SK-N-SH treated with all-trans-retinoic acid at 6 μM for 48 hours (cell line): ENCODE results near the gene DUS2.

ENCODE experiments used
- ATAC-seq: fragments of 200-7000 bp; cut with Tn5 transposase; 3 replicates; pipeline ENCODE4 v1.9.1; 2020; ENCODE audit warnings: mild to moderate bottlenecking, moderate library complexity
- ARNTL ChIP-seq: fragments of 450-650 bp; formaldehyde crosslinking; IDR thresholded peaks from 2 replicates; pipeline ENCODE4 v1.5.0; 2020; ENCODE audit warnings: low read depth, mild to moderate bottlenecking, moderate library complexity, borderline replicate concordance
- BACH2 ChIP-seq: fragments of 250-450 bp; sonication (Bioruptor Pico); IDR thresholded peaks from 2 replicates; pipeline ENCODE4 v1.9.0; 2021; ENCODE audit warnings: mild to moderate bottlenecking, borderline replicate concordance
- CREB5 ChIP-seq: fragments of 250-450 bp; sonication (Bioruptor Pico); IDR thresholded peaks from 2 replicates; pipeline ENCODE4 v1.5.1; 2020; ENCODE audit warnings: low read depth, mild to moderate bottlenecking, moderate library complexity
- CSDC2 ChIP-seq: fragments of 250-450 bp; sonication (Bioruptor Pico); IDR thresholded peaks from 2 replicates; pipeline ENCODE4 v1.5.0; 2020; ENCODE audit warnings: mild to moderate bottlenecking, moderate library complexity
- CSRNP3 ChIP-seq: fragments of 250-450 bp; sonication (Bioruptor Pico); IDR thresholded peaks from 2 replicates; pipeline ENCODE4 v1.5.1; 2021; ENCODE audit warnings: mild to moderate bottlenecking, moderate library complexity
- ESRRG ChIP-seq: fragments of 250-450 bp; sonication (Bioruptor Pico); IDR thresholded peaks from 2 replicates; pipeline ENCODE4 v1.6.1; 2021; ENCODE audit warnings: mild to moderate bottlenecking
- GLIS3 ChIP-seq: fragments of 250-450 bp; sonication (Bioruptor Pico); IDR thresholded peaks from 2 replicates; pipeline ENCODE4 v1.5.0; 2020; ENCODE audit warnings: mild to moderate bottlenecking, moderate library complexity
- ISL1 ChIP-seq: fragments of 250-450 bp; sonication (Bioruptor Pico); IDR thresholded peaks from 2 replicates; pipeline ENCODE4 v2.1.2; 2022; ENCODE audit warnings: mild to moderate bottlenecking, moderate library complexity
- OSR1 ChIP-seq: fragments of 250-450 bp; sonication (Bioruptor Pico); IDR thresholded peaks from 2 replicates; pipeline ENCODE4 v1.8.0; 2022; ENCODE audit warnings: moderate library complexity, mild to moderate bottlenecking, inconsistent platforms
- PATZ1 ChIP-seq: fragments of 250-450 bp; sonication (Bioruptor Pico); IDR thresholded peaks from 2 replicates; pipeline ENCODE4 v1.8.0; 2020; ENCODE audit warnings: mild to moderate bottlenecking, moderate library complexity, borderline replicate concordance
- POU6F1 ChIP-seq: fragments of 250-450 bp; sonication (Bioruptor Pico); IDR thresholded peaks from 2 replicates; pipeline ENCODE4 v1.8.0; 2021; ENCODE audit warnings: low read depth, mild to moderate bottlenecking, moderate library complexity, borderline replicate concordance
- PPARA ChIP-seq: fragments of 250-450 bp; sonication (Bioruptor Pico); IDR thresholded peaks from 2 replicates; pipeline ENCODE4 v1.5.0; 2020; ENCODE audit warnings: mild to moderate bottlenecking, borderline replicate concordance
- RARB ChIP-seq: fragments of 250-450 bp; sonication (Bioruptor Pico); IDR thresholded peaks from 2 replicates; pipeline ENCODE4 v1.8.0; 2021; ENCODE audit warnings: mild to moderate bottlenecking, moderate library complexity
- SNAI2 ChIP-seq: fragments of 250-450 bp; sonication (Bioruptor Pico); IDR thresholded peaks from 2 replicates; pipeline ENCODE4 v1.5.0; 2020; ENCODE audit warnings: mild to moderate bottlenecking, moderate library complexity
- TCF4 ChIP-seq: fragments of 250-450 bp; sonication (Bioruptor Pico); IDR thresholded peaks from 2 replicates; pipeline ENCODE4 v1.8.0; 2021; ENCODE audit warnings: mild to moderate bottlenecking, moderate library complexity, borderline replicate concordance
- TOX ChIP-seq: fragments of 250-450 bp; sonication (Bioruptor Pico); IDR thresholded peaks from 2 replicates; pipeline ENCODE4 v1.8.0; 2021; ENCODE audit warnings: mild to moderate bottlenecking, moderate library complexity, borderline replicate concordance
- TSHZ2 ChIP-seq: fragments of 250-450 bp; sonication (Bioruptor Pico); IDR thresholded peaks from 2 replicates; pipeline ENCODE4 v1.5.0; 2020; ENCODE audit warnings: mild to moderate bottlenecking, moderate library complexity
- ZC3H10 ChIP-seq: fragments of 250-450 bp; sonication (Bioruptor Pico); IDR thresholded peaks from 2 replicates; pipeline ENCODE4 v1.5.1; 2021; ENCODE audit warnings: mild to moderate bottlenecking, moderate library complexity
- ZFP3 ChIP-seq: fragments of 250-450 bp; sonication (Bioruptor Pico); IDR thresholded peaks from 2 replicates; pipeline ENCODE4 v1.5.0; 2020; ENCODE audit warnings: mild to moderate bottlenecking, moderate library complexity
- ZFP30 ChIP-seq: fragments of 450-650 bp; formaldehyde crosslinking; IDR thresholded peaks from 2 replicates; pipeline ENCODE4 v1.5.0; 2022; ENCODE audit warnings: mild to moderate bottlenecking, moderate library complexity
- ZNF565 ChIP-seq: fragments of 450-650 bp; formaldehyde crosslinking; conservative IDR thresholded peaks from 2 replicates; pipeline ENCODE4 v1.5.0; 2020; ENCODE audit warnings: low read depth, mild to moderate bottlenecking, moderate library complexity
- ZNF70 ChIP-seq: fragments of 450-650 bp; formaldehyde crosslinking; IDR thresholded peaks from 2 replicates; pipeline ENCODE4 v1.5.0; 2020; ENCODE audit warnings: mild to moderate bottlenecking, moderate library complexity
- ZNF8 ChIP-seq: fragments of 450-650 bp; formaldehyde crosslinking; IDR thresholded peaks from 2 replicates; pipeline ENCODE4 v1.5.0; 2020; ENCODE audit warnings: mild to moderate bottlenecking, moderate library complexity

The DUS2 gene

GRCh38 chr16:68094614-68094934 lies 71.5 kb downstream of the DUS2 start:
- ATAC-seq: no peak
- TF ChIP-seq ZNF8 (CRISPR knock-in tag): no peak
- TF ChIP-seq POU6F1 (CRISPR knock-in tag): no peak
- TF ChIP-seq ZFP30 (CRISPR knock-in tag): no peak
- no peak for TF ChIP-seq ARNTL (CRISPR knock-in tag)
- no peak for TF ChIP-seq ZNF70 (CRISPR knock-in tag)
- no peak for TF ChIP-seq TCF4 (CRISPR knock-in tag)
- TF ChIP-seq CSDC2: no peak
- no peak for TF ChIP-seq ZFP3
- no peak for TF ChIP-seq RARB
- TF ChIP-seq BACH2: no peak
- no peak for TF ChIP-seq TOX
- TF ChIP-seq TSHZ2: no peak
- no peak for TF ChIP-seq ESRRG (CRISPR knock-in tag)
- TF ChIP-seq ZC3H10 (CRISPR knock-in tag): no peak
- no peak for TF ChIP-seq ZNF565 (CRISPR knock-in tag)
- no peak for TF ChIP-seq CSRNP3 (CRISPR knock-in tag)
- TF ChIP-seq CREB5 (CRISPR knock-in tag): no peak
- TF ChIP-seq ISL1: no peak
- TF ChIP-seq, all 23 proteins: peak for 0

- TF ChIP-seq RARB (no peak), BACH2 (no peak), POU6F1 (CRISPR knock-in tag) (no peak), ZFP3 (no peak), ZC3H10 (CRISPR knock-in tag) (no peak), OSR1 (CRISPR knock-in tag) (no peak), CREB5 (CRISPR knock-in tag) (no peak), TOX (no peak), CSDC2 (no peak), CSRNP3 (CRISPR knock-in tag) (no peak), ZNF8 (CRISPR knock-in tag) (no peak), GLIS3 (CRISPR knock-in tag) (no peak), TCF4 (CRISPR knock-in tag) (no peak), ARNTL (CRISPR knock-in tag) (no peak), TSHZ2 (no peak), PPARA (no peak), SNAI2 (CRISPR knock-in tag) (no peak), PATZ1 (CRISPR knock-in tag) (no peak), ZNF70 (CRISPR knock-in tag) (no peak)
- ATAC-seq: no peak
These were observed 73.4 kb downstream of the DUS2 start for GRCh38 chr16:68096491-68096890.
